AG08396 (cell line): ENCODE results near the gene TARS2.

ENCODE experiments used
- DNase-seq: peaks from one replicate; pipeline ENCODE4 v3.0.0; 2012; ENCODE audit warnings: low spot score, mixed read lengths

The TARS2 gene

DNA sequence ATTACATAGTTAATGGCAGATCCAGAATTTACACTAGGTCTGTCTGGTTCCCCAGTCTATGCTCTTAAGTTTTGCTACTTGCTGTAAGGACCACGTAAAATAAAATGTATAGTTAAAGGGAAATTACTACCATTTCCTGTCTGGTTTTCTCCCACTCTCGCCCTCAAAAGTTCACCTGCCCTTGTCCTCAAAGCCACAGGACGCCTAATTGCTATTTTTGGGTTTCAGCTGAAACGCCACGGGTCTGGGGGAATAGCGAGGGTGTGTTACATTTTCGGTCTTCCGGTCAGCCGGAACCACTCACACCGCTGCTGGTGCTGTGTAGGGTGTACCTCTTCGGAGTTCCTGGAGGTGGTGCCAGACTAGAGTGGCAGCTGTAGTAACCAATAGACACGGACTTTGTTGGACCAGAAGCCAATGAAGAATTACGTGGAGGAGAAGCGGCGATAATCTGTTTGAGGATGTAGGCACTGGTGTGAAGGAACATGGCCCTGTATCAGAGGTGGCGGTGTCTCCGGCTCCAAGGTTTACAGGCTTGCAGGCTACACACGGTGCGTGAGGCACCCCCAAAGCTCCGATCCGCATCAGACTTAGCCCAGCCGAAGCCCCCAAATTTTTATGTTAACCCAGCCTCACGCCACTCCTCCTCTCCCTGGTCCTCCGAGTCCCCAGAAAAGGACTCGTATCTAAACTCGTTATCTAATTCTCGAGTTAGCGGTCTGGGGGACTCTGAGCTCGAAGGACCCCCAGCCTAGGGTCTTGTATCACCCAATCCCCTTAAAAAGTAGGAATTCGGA, at the start of gene TARS2:
TSS of gene TARS2 (plus strand) at position 454 of the 797 bp plus-strand sequence. CDS start at position 486, 32 bp downstream.
- peak; percentile 94 for DNase-seq

- no peak for DNase-seq
Measured at GRCh38 chr1:150441121-150441520, 46.1 kb upstream of the TARS2 start.

- no peak for DNase-seq
Measured at GRCh38 chr1:150444232-150444631, 43.0 kb upstream of the TARS2 start.

DNA sequence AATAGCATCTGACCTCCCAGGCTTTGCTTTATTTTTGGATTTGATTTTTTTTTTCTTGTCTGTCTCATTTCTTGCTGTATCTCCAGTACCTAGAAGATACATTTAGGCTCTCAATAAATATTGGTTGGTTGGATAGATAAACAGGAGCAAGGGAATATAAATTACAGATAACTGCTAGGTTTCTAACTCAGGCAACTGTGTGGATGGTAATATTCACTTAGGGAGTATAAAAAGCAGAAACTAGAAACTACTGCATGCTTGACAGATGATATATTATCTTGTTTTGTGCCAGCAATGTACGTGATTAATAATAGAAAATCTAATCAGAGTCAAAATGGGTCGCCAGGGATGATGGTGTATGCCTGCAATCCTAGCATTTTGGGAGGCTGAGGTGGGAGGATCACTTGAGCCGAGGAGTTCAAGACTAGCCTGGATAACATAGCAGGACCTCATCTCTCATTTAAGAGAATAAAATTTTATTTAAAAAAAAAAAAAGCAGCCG, 31.0 kb upstream of the TARS2 start:
- no peak for DNase-seq

DNA sequence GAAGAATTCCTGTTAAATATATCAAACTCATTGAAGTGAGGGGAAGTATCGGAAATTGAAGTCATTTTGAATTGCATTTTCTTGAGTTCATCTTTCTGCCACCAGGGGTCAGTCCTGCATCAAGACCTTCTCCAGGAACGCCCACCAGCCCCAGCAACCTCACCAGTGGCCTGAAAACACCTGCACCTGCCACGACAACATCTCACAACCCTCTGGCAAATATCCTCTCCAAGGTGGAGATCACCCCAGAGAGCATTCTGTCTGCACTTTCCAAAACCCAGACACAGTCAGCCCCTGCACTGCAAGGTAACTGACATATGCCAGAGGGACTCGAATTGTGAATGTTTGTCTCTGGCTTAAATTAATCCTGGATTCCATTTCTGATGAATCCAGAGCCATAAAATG, 22.8 kb upstream of the TARS2 start:
- peak; percentile 69 for DNase-seq

DNA sequence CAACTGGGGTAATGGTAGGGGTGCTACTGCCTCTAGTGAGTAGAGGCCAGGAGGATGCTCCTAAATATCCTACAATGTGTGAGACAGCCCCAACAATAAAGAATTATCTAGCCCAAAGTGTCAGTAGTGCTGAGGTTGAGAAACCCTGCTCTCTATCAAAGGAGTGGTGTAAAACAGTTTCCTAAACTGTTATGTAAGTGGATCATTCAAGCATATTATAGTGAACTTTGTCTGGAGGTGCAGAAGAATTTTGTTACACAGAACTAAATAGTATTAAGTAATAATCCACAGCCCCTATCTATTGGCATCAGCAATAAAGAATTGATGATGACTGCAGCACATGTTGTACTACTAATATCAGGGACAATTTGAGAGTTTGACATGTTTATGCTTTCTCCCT, 20.3 kb upstream of the TARS2 start:
- no peak for DNase-seq

DNA sequence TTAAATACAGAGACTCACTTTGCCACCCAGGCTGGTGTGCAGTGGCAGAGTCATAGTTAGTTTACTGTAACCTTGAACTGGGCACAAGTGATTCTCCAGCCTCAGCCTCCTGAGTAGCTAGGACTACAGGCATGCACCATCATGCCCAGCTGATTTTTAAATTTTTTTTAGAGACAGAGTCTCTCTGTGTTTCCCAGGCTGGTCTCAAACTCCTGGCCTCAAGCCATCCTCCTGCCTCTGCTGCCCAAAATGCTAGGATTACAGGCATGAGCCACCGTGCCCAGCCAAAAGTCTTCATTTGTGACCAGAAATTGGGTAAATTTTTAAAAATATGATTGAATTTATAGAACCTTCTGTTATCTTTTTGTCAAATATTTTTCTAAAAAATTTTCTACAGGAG, 17.9 kb upstream of the TARS2 start:
- DNase-seq, result no peak

DNA sequence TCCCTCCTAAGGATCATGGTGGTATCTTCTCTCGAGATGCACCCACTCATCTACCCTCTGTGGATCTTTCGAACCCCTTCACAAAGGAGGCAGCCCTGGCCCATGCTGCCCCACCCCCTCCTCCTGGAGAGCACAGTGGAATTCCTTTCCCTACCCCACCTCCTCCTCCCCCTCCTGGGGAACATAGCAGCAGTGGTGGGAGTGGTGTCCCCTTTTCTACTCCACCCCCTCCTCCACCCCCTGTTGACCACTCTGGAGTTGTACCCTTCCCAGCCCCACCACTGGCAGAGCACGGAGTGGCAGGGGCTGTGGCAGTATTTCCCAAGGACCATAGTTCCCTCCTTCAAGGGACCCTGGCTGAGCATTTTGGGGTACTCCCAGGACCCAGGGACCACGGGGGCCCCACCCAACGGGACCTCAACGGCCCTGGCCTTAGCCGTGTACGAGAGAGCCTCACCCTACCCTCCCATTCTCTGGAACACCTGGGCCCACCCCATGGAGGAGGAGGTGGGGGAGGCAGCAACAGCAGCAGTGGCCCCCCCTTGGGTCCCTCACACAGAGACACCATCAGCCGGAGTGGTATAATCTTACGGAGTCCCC, 14.5 kb upstream of the TARS2 start:
- DNase-seq, result no peak

DNA sequence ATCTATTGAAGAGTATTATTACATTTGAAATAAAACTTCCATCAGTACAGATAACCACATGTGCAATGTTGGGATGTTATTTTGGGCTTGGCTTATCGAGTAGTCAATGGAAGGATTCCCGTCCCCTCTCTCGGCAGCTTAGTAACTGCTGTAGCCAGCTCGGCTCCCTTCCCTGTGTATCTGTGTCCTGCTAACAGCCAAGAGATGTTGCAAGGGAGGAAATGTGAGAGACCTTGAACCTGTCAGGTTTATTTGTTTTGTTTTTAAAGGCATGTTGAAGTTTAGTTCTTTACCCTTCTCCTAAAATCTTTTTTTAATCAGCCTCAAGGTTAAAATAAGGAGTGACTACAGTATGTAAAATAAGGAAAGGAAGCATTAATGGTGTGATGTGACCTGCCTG, 13.6 kb upstream of the TARS2 start:
- no peak for DNase-seq

- no peak for DNase-seq
Measured at GRCh38 chr1:150474869-150475268, 12.3 kb upstream of the TARS2 start.

GRCh38 chr1:150476754-150477153, 10.5 kb upstream of the TARS2 start:
- DNase-seq, result no peak

DNA sequence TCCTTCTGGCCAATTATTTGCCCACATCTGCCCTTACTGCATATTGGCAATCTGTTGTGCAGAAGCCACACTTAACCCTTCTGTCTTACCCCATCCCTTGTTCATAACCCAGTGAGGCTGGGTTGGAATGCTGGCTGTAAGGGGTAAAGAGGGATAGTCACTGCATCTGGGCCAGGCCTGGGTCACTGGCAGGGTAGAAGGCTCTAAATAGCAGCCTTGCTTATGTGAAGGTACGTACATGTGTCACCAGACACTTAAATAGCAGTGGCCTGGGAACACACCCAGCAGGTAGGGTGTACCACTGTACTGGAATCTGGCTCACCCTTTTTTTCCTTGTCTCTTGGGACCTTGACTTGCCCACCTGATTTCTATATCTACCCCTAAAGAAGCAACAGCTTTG, 9.9 kb upstream of the TARS2 start:
- DNase-seq, result no peak

DNA sequence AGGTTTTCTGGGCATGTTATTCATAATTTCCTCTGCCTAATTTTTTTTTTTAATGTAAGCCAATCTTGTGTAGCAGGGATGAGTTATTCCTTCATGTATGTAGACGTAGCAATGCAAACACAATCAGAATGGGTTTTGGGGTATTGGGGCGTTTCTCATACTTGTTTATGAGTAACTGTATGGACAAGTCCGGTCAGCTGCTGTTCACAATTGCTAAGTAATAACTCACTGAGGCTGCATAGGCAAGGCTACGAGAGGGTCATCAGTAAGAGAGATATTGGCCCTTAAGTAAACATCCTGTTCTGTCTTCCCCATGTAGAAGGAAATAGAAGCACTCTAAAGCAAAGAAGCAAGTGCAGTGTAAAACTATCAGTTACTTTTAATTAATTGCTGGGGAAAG, 9.5 kb upstream of the TARS2 start:
- DNase-seq, result peak; percentile 29

GRCh38 chr1:150479370-150479769, 7.8 kb upstream of the TARS2 start:
- no peak for DNase-seq

DNA sequence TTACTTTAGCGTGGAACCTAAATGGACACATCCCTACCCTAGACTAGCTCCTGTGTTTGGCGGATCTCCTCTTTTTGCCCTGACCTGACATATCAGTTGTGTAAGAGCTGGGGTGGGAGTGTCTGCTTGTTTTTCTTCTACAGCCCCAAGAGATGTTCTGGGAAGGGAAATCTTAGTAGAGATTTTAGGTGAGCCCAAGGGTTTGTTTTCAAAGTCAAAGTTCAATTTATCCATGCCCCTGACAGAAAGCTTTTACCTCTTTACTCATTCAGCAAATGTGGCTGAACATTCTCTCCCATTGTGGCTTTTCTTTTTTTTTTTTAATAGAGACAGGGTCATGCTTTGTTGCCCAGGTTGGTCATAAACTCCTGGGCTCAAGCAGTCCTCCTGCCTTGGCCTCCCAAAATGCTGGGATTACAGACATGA, 7.3 kb upstream of the TARS2 start:
- no peak for DNase-seq

GRCh38 chr1:150484431-150484830, 2.8 kb upstream of the TARS2 start:
- DNase-seq, result peak; percentile 29

DNA sequence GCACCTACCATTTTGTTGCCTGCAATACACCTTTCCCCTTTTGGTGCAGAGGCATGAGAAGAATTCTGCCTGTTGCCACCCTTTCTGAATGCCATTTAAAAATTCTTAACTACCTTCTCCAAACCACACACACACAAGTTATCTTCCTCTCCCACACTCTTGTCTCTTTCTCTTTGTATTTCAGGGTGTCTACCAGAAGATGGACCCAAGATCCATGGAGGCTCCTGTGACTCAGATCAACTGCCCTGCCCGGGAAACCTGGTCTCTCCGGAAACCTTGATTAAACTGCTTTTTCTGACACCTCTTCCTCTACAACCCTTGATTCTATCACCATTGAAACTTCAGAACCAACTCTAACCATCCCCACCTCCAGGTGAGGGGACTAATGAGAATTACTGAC, 2.4 kb upstream of the TARS2 start:
- peak; percentile 33 for DNase-seq

- DNase-seq, result no peak
Measured at GRCh38 chr1:150487763-150488115, 520 bp downstream of the TARS2 start.

GRCh38 chr1:150493175-150493574, 6.0 kb downstream of the TARS2 start:
- DNase-seq, result no peak

- DNase-seq, result no peak
Measured at GRCh38 chr1:150498342-150498741, 11.1 kb downstream of the TARS2 start.

DNA sequence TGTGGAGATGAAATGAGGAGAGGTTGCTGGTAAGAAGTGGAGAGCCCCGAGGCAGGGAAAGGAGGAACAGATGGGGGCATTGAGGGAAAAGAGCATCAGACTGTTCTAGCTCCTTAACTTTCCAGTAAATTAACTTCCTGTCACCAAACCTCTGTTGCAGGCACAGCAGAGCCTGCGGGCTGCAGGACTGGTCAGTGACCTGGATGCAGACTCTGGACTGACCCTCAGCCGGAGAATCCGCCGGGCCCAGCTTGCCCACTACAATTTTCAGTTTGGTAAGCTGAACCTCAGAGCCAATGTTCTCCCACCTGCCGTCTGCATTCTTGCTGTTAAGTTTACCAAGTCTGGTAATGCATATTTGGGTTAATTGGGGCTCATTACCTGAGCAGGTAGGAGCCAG, 18.2 kb downstream of the TARS2 start:
- no peak for DNase-seq

DNA sequence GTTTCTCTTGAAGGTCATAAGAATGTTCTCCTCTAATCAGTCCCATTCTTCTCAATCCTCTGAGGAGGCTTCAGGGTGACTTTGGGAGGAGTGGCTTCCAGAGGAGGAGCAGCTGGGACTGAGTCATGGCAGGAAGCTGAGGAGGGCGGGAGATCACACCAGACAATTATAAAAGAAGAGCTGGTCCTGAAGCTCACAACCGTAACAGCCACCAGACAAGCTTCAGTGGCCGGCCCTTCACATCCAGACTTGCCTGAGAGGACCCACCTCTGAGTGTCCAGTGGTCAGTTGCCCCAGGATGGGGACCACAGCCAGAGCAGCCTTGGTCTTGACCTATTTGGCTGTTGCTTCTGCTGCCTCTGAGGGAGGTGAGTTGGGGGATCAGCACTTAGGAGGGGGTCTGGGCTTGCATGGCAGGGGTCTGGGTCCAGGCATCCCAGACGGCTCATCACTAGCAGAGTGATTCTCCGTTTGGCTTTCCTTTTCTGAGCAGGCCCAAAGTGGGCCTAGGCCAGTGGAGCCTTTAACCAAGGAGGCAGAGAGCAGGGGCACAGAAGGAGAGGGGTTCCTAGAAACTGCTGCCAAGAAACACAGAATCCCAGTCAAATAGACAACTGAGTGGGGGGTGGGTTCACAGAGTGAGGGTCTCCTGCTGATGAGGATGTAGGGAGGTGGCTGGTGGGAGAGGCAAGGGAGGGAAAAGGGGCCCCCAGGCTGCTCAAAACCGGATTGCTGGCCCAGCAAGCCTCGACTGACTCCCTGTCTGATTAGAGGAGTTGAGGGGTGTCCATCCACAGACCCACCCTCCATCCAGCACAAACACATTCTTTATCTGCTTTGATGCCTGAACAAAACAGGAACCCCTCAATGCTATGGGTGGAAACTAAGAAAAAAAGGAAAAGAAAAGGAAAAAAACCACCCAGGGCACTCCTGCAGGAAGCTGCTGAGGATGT, 21.0 kb downstream of the TARS2 start, which contains the start of gene ECM1:
TSS of gene ECM1 (plus strand) at position 198 of the 953 bp plus-strand sequence. CDS start at position 299, 101 bp downstream.
- DNase-seq, result peak; percentile 88
